PC-3 (cell line): Measurements from ENCODE around the gene TMUB1.

Experiments used
- EZH2 ChIP-seq: fragments of 300-600 bp; sonication (generic); IDR thresholded peaks from one replicate; pipeline ENCODE4 v1.6.1; 2017; ENCODE audit warnings: antibody characterized with exemption, mild to moderate bottlenecking, low read length; ENCODE audit not compliant: unreplicated experiment
- EZH2phosphoT487 ChIP-seq: fragments of 300-600 bp; sonication (generic); IDR thresholded peaks from 2 replicates; pipeline ENCODE4 v1.6.1; 2018; ENCODE audit warnings: mild to moderate bottlenecking, antibody characterized with exemption, low read length, borderline replicate concordance
- TF ChIP-seq, protein P1 (sequence below): fragments of 300-600 bp; sonication (generic); conservative IDR thresholded peaks from 2 replicates; pipeline ENCODE4 v1.5.1; 2017; ENCODE audit warnings: antibody characterized with exemption, low read depth, mild to moderate bottlenecking, low read length

DNA sequence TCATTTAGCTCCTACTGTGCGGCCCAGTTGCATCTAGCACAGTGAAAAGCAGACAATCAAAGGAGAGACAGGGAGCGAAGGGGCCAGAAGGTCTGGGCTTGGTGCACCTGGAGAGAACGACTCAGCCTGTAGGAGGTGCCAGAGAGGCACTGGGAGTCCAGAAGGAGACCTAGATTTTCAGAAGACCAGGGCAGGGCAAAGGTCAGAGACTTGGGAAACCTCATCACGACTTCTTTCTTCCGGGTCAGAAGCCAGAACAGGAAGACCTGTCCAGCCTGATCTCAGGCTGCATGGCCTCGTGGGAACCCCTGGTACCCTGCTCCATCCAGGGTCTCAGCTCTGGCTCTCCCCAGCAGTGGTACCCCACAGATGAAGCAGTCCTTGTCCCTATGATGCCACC lies 8.1 kb upstream of the TMUB1 start:
- TF ChIP-seq, protein P1, sequence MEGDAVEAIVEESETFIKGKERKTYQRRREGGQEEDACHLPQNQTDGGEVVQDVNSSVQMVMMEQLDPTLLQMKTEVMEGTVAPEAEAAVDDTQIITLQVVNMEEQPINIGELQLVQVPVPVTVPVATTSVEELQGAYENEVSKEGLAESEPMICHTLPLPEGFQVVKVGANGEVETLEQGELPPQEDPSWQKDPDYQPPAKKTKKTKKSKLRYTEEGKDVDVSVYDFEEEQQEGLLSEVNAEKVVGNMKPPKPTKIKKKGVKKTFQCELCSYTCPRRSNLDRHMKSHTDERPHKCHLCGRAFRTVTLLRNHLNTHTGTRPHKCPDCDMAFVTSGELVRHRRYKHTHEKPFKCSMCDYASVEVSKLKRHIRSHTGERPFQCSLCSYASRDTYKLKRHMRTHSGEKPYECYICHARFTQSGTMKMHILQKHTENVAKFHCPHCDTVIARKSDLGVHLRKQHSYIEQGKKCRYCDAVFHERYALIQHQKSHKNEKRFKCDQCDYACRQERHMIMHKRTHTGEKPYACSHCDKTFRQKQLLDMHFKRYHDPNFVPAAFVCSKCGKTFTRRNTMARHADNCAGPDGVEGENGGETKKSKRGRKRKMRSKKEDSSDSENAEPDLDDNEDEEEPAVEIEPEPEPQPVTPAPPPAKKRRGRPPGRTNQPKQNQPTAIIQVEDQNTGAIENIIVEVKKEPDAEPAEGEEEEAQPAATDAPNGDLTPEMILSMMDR, result peak; percentile 64
- TF ChIP-seq EZH2phosphoT487, result no peak
- no peak for TF ChIP-seq EZH2
